IPS-15b (cell line): ENCODE data around the gene SMARCAD1.

ENCODE experiments used
- H3K27me3 ChIP-seq: one replicate; pipeline ENCODE4 v1.6.1; 2013; ENCODE audit warnings: low read length; ENCODE audit not compliant: control insufficient read depth, insufficient read depth
- H3K36me3 ChIP-seq: one replicate; pipeline ENCODE4 v1.6.1; 2013; ENCODE audit warnings: low read length; ENCODE audit not compliant: control insufficient read depth, insufficient read depth
- H3K4me1 ChIP-seq: one replicate; pipeline ENCODE4 v1.6.1; 2013; ENCODE audit warnings: mild to moderate bottlenecking, low read length; ENCODE audit not compliant: control insufficient read depth, insufficient read depth
- H3K4me3 ChIP-seq: one replicate; pipeline ENCODE4 v1.5.1; 2013; ENCODE audit warnings: low read depth, low read length
- H3K9ac ChIP-seq: one replicate; pipeline ENCODE4 v1.6.1; 2013; ENCODE audit warnings: low read depth, mild to moderate bottlenecking, low read length
- H3K9me3 ChIP-seq: one replicate; pipeline ENCODE4 v1.6.1; 2013; ENCODE audit warnings: mild to moderate bottlenecking, low read length; ENCODE audit not compliant: control insufficient read depth, insufficient read depth

The SMARCAD1 gene

GRCh38 chr4:94181815-94182214, 25.9 kb upstream of the SMARCAD1 start:
- Histone ChIP-seq H3K9ac (no peak overlapping the region), H3K9me3 (no peaks in the 10 kb centered on the region), H3K4me3 (no peak overlapping the region), H3K27me3 (no peaks in the 10 kb centered on the region), H3K4me1 (no peaks in the 10 kb centered on the region), H3K36me3 (no peaks in the 10 kb centered on the region)

- Histone ChIP-seq H3K4me1 (no peaks in the 10 kb centered on the region), H3K4me3 (no peak overlapping the region), H3K9ac (no peak overlapping the region), H3K9me3 (no peaks in the 10 kb centered on the region), H3K36me3 (no peaks in the 10 kb centered on the region), H3K27me3 (no peaks in the 10 kb centered on the region)
Observed at GRCh38 chr4:94202769-94203168, 4.9 kb upstream of the SMARCAD1 start.

GRCh38 chr4:94208266-94208665, 601 bp downstream of the SMARCAD1 start:
- H3K9ac ChIP-seq: peak overlapping the region; percentile 91
- no peaks in the 10 kb centered on the region for H3K27me3 ChIP-seq
- peak overlapping the region; percentile 84 for H3K4me3 ChIP-seq
- no peaks in the 10 kb centered on the region for H3K9me3 ChIP-seq
- peaks cover 2% of the 10 kb centered on the region for H3K36me3 ChIP-seq
- peaks cover 13% of the 10 kb centered on the region for H3K4me1 ChIP-seq

GRCh38 chr4:94208918-94209317, 1.3 kb downstream of the SMARCAD1 start:
- Histone ChIP-seq H3K4me1 (peaks cover 13% of the 10 kb centered on the region), H3K36me3 (peaks cover 8% of the 10 kb centered on the region), H3K4me3 (peak overlapping the region; percentile 84), H3K9me3 (no peaks in the 10 kb centered on the region), H3K27me3 (no peaks in the 10 kb centered on the region), H3K9ac (no peak overlapping the region)

- H3K4me1 ChIP-seq: peaks cover 13% of the 10 kb centered on the region
- H3K9me3 ChIP-seq: no peaks in the 10 kb centered on the region
- H3K9ac ChIP-seq: no peak overlapping the region
- H3K4me3 ChIP-seq: no peak overlapping the region
- no peaks in the 10 kb centered on the region for H3K27me3 ChIP-seq
- peaks cover 13% of the 10 kb centered on the region for H3K36me3 ChIP-seq
Observed at GRCh38 chr4:94211861-94212260, 4.2 kb downstream of the SMARCAD1 start.

- Histone ChIP-seq H3K9me3 (no peaks in the 10 kb centered on the region), H3K9ac (no peak overlapping the region), H3K4me3 (no peak overlapping the region), H3K36me3 (peaks cover 13% of the 10 kb centered on the region), H3K27me3 (no peaks in the 10 kb centered on the region), H3K4me1 (peaks cover 1% of the 10 kb centered on the region)
Observed at GRCh38 chr4:94214703-94215319, 7.1 kb downstream of the SMARCAD1 start.

GRCh38 chr4:94216394-94216793, 8.7 kb downstream of the SMARCAD1 start:
- H3K27me3 ChIP-seq: no peaks in the 10 kb centered on the region
- H3K36me3 ChIP-seq: peaks cover 13% of the 10 kb centered on the region
- H3K4me1 ChIP-seq: no peaks in the 10 kb centered on the region
- H3K4me3 ChIP-seq: no peak overlapping the region
- H3K9me3 ChIP-seq: no peaks in the 10 kb centered on the region
- no peak overlapping the region for H3K9ac ChIP-seq

GRCh38 chr4:94219402-94219801, 11.7 kb downstream of the SMARCAD1 start:
- no peaks in the 10 kb centered on the region for H3K4me1 ChIP-seq
- H3K36me3 ChIP-seq: peaks cover 1% of the 10 kb centered on the region
- H3K4me3 ChIP-seq: no peak overlapping the region
- H3K9me3 ChIP-seq: no peaks in the 10 kb centered on the region
- H3K27me3 ChIP-seq: no peaks in the 10 kb centered on the region
- no peak overlapping the region for H3K9ac ChIP-seq

- Histone ChIP-seq H3K4me1 (no peaks in the 10 kb centered on the region), H3K27me3 (no peaks in the 10 kb centered on the region), H3K9ac (no peak overlapping the region), H3K9me3 (no peaks in the 10 kb centered on the region), H3K36me3 (no peaks in the 10 kb centered on the region), H3K4me3 (no peak overlapping the region)
Observed at GRCh38 chr4:94221916-94222315, 14.3 kb downstream of the SMARCAD1 start.

GRCh38 chr4:94225449-94225848, 17.8 kb downstream of the SMARCAD1 start:
- Histone ChIP-seq H3K9me3 (no peaks in the 10 kb centered on the region), H3K4me1 (no peaks in the 10 kb centered on the region), H3K4me3 (no peak overlapping the region), H3K36me3 (no peaks in the 10 kb centered on the region), H3K9ac (no peak overlapping the region), H3K27me3 (no peaks in the 10 kb centered on the region)

- Histone ChIP-seq H3K4me3 (no peak overlapping the region), H3K9me3 (no peaks in the 10 kb centered on the region), H3K9ac (no peak overlapping the region), H3K27me3 (no peaks in the 10 kb centered on the region), H3K36me3 (no peaks in the 10 kb centered on the region), H3K4me1 (no peaks in the 10 kb centered on the region)
Observed at GRCh38 chr4:94226763-94227162, 19.1 kb downstream of the SMARCAD1 start.

GRCh38 chr4:94228493-94229216, 21.0 kb downstream of the SMARCAD1 start:
- H3K27me3 ChIP-seq: no peaks in the 10 kb centered on the region
- H3K9me3 ChIP-seq: no peaks in the 10 kb centered on the region
- H3K36me3 ChIP-seq: no peaks in the 10 kb centered on the region
- H3K9ac ChIP-seq: no peak overlapping the region
- no peak overlapping the region for H3K4me3 ChIP-seq
- no peaks in the 10 kb centered on the region for H3K4me1 ChIP-seq
